WERI-Rb-1 (cell line): ENCODE data around the gene NKAIN2.

Source experiments
- DNase-seq: peaks from one replicate; pipeline ENCODE4 v3.0.0-alpha.2; 2020
- H3K27ac ChIP-seq: fragments of 250-450 bp; sonication (Bioruptor Pico); 2 replicates; pipeline ENCODE4 v1.5.1; 2020; ENCODE audit warnings: mild to moderate bottlenecking, moderate library complexity
- H3K27me3 ChIP-seq: fragments of 250-450 bp; sonication (Bioruptor Pico); 2 replicates; pipeline ENCODE4 v1.5.1; 2021; ENCODE audit warnings: mild to moderate bottlenecking, low read depth, moderate library complexity; ENCODE audit not compliant: insufficient read depth, severe bottlenecking
- H3K36me3 ChIP-seq: fragments of 250-450 bp; sonication (Bioruptor Pico); 2 replicates; pipeline ENCODE4 v1.5.1; 2020; ENCODE audit warnings: mild to moderate bottlenecking, moderate library complexity
- H3K4me3 ChIP-seq: 2 replicates; pipeline ENCODE4 v1.5.1; 2011; ENCODE audit warnings: low read depth, mild to moderate bottlenecking, control low read depth, low read length
- H3K9me3 ChIP-seq: fragments of 250-450 bp; sonication (Bioruptor Pico); 2 replicates; pipeline ENCODE4 v1.5.1; 2021; ENCODE audit warnings: mild to moderate bottlenecking, moderate library complexity; ENCODE audit not compliant: severe bottlenecking
- CTCF ChIP-seq: IDR thresholded peaks from 2 replicates; pipeline ENCODE4 v1.5.1; 2011; ENCODE audit warnings: low read depth, mild to moderate bottlenecking, control low read depth, inconsistent platforms, low read length

The NKAIN2 gene

DNA sequence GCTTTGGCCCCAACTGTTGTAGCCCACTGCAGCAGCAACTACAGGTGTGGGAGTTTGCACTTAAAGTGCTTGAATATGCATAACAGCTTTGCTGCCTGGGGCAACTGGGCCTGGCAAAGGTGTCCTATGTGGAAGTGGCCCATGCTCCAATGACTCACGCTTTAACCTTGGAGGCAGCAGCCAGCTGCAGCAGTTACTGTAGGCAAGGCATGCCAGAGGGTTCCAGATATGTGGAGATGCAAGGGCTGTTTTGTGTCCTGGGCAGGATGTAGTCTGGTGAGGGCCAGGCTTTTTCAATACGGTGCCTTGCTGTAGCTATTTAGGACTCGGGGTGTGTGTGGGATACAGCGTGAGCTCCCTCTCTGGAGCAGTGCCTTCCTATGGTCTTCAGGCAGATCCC, 150.3 kb downstream of the NKAIN2 start:
- Histone ChIP-seq H3K4me3 (no peak overlapping the region), H3K27ac (no peak overlapping the region), H3K36me3 (no peaks in the 10 kb centered on the region), H3K9me3 (no peaks in the 10 kb centered on the region), H3K27me3 (no peaks in the 10 kb centered on the region)
- DNase-seq = no peak
- TF ChIP-seq CTCF = no peak

DNA sequence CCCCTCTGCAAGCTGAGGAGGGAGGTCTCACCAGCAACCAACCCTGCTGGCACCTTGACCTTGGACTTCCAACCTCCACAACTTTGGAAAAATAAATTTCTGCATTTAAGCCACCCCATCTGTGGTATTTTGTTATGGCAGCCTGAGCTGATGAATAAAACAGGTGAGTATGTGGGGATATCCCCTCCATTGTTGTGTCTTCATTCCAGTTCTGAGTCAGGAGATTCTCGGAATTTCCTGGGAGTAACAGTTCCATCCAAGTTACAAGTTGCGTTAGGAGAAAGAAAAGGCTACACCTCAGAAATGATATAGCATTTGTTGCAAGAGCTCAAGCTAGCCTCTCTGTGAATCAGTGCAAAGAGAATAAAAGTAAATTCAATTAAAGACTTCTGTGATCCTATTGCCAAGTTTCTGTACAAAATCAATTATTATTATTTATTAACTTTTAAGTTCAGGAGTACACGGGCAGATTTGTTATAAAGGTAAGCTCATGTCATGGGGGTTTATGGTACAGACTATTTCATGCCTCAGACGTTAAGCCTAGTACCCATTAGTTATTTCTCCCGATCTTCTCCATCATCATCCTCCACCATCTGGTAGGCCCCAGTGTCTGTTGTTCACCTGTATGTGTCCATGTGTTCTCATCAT, 153.0 kb downstream of the NKAIN2 start:
- DNase-seq = no peak
- no peaks in the 10 kb centered on the region for H3K9me3 ChIP-seq
- no peaks in the 10 kb centered on the region for H3K36me3 ChIP-seq
- H3K27ac ChIP-seq = no peak overlapping the region
- H3K27me3 ChIP-seq = no peaks in the 10 kb centered on the region
- TF ChIP-seq CTCF = no peak
- no peak overlapping the region for H3K4me3 ChIP-seq

DNA sequence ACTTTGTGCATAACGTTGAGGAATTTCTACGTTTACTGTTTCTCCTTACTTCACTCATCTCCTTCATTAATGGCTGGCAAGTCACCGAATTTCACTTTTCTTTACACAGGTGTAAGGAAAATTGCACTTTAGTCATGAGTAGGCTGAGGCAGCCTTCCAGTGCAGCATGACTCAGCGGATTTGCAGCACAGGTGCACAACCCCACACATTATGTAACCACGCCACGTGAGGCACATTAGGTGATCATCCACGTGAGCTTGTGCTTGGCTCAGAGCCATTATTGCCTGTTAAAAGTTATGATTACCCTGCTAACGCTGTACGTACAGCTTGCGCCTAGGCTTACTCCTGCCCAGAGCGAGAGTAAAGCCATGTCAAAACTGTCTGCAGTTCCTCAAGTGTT, 158.8 kb downstream of the NKAIN2 start:
- Histone ChIP-seq H3K36me3 (no peaks in the 10 kb centered on the region), H3K9me3 (no peaks in the 10 kb centered on the region), H3K4me3 (no peak overlapping the region), H3K27me3 (peaks cover 13% of the 10 kb centered on the region), H3K27ac (no peak overlapping the region)
- no peak for DNase-seq
- TF ChIP-seq CTCF = no peak

GRCh38 chr6:123965894-123966293, 162.2 kb downstream of the NKAIN2 start:
- H3K4me3 ChIP-seq = no peak overlapping the region
- peaks cover 20% of the 10 kb centered on the region for H3K27me3 ChIP-seq
- no peaks in the 10 kb centered on the region for H3K36me3 ChIP-seq
- H3K9me3 ChIP-seq = no peaks in the 10 kb centered on the region
- H3K27ac ChIP-seq = no peak overlapping the region
- DNase-seq = no peak
- TF ChIP-seq CTCF = peak; percentile 27; the same call in 1 of the 2 replicates

DNA sequence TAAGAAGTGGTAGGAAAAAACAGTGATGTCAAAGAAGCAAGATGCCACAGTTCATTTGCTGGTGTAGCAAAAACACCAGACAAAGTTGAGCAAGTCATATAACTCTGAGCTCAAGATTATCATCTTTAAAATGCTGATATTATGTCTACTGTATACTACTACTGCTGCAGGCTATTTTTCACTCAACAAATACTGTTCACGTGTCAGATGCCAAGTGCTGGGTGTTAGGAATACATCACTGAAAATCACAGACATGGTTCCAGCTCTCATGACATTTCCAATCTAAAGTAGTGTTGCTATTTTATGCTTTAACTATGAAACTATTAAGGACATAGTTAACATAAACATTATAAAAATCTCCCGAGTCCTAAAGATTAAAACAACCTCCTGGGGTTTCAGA, 163.0 kb downstream of the NKAIN2 start:
- Histone ChIP-seq H3K36me3 (no peaks in the 10 kb centered on the region), H3K27ac (no peak overlapping the region), H3K9me3 (no peaks in the 10 kb centered on the region), H3K27me3 (peaks cover 20% of the 10 kb centered on the region), H3K4me3 (no peak overlapping the region)
- no peak for TF ChIP-seq CTCF
- DNase-seq = no peak

DNA sequence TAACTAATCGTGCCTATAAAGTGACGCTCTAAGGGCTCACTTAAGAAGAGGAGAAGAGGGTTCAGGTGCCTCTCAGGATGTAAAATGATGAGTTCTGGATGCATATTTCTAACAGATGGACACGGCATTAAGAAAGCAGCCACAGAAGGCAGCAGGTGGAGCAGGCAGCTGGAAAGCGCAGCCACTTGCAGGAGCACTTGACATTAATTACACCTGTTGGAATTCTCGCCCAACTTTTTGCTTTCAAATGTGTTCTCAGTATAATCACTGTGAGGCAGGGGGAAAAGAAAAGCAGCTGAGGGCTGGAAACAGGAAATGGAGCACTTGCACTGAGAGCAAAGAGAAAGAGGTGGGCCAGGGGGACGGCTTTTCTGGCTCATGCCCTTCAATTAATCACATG, 164.2 kb downstream of the NKAIN2 start:
- no peak for TF ChIP-seq CTCF
- DNase-seq = peak; percentile 11

More for the DNA sequence above, 164.2 kb downstream of the NKAIN2 start:
- Histone ChIP-seq H3K27me3 (peaks cover 20% of the 10 kb centered on the region), H3K4me3 (no peak overlapping the region), H3K27ac (no peak overlapping the region), H3K9me3 (no peaks in the 10 kb centered on the region), H3K36me3 (no peaks in the 10 kb centered on the region)
